Sciatic nerve (tissue), 2 donors: ENCODE measurements around the gene BTBD6. TPM values are rescaled to one million over a fixed set of nuclear protein-coding genes. Genes with fewer than 3 reads are reported as not detected.
"Not testable (repeated sequence)": the region's sequence is repeated elsewhere in the genome, so short reads cannot be mapped to it uniquely, and the experiment has no call there.

Experiments used
- ATAC-seq: fragments of 200-7000 bp; cut with Tn5 transposase; one replicate; pipeline ENCODE4 v1.9.1; 2020; ENCODE audit warnings: mild to moderate bottlenecking, moderate library complexity
- DNase-seq: peaks from one replicate; pipeline ENCODE4 v3.0.0-alpha.2; 2020; ENCODE audit warnings: low spot score
- intact Hi-C: fragments of 100-400 bp; cut with DNase I; formaldehyde crosslinking; loops from one replicate; pipeline ENCODE4 v1.14.2; 2022
- total RNA-seq: library from RNA; stranded (reverse); fragmentation: NEBNext Ultra II Directional; extraction: Animal tissue kit (Norgen Biotek cat#: 25700); gene quantifications from one replicate; pipeline ENCODE4 v1.2.1, GENCODE V29; 2021
- donor health status: DM: no; HTN: no; CAD: no.
- donor health status: DM: no; HTN: no; CAD: no.

The BTBD6 gene
- total RNA-seq, 1 donor from 2014 or later = 34.7 TPM

DNA sequence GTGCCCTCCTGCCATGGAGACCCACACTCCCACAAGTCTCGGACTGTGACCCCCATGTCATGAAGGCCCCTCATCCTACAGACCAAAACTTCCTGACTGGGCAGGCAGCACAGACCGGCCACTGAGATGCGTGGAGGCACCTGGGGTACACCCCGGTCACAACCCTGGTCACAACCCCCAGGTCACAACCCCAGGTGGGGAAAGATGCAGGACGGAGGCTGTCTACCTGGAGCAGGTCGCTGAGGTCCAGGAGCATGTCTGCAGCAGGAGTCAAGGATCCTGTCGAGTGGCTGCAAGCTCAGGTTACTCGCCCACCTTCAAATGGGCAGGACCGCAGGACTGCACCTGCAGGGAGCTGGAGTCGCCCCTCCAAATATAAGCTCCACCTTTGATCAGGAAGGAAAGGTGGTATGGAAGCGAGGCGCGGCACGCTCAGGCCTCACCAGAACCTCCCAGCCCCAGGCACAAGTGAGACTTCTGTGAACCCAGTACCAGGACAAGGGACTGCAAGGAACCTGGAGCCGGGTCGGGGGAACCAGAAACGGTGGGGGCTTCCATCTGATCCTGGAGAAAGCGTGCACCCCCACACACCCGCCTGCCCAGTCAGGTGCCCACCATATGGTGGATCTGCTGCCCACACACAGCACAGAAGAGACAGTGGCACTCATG lies 8.1 kb downstream of the BTBD6 start:
- ATAC-seq = no peak
- no peak for DNase-seq
- intact Hi-C loops = loop anchor here (10.0 kb wide), 1 partner anchor 78 kb away; no protein-coding TSS in a partner anchor

DNA sequence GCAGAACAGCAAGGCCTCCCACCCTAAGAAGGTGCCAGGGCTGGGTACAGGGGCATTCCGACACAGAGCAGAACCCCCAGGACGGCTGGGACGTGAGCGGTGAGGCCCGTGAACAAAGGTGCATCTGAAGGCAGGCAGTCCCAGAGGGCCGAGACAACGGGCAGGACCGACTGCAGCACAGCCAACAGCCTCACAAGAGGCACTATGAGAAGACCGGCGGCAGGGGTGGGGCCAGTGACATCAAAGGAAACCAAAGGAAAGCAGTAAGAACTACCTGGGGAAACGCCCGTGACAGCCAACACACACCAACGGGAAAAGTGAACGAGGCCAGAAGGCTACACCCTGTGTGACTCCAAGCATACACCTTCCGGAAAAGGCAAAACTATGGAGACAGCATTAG lies 9.1 kb downstream of the BTBD6 start:
- intact Hi-C loops = loop anchor here (10.0 kb wide), 1 partner anchor 77 kb away; no protein-coding TSS in a partner anchor
- DNase-seq = no peak
- ATAC-seq = no peak

DNA sequence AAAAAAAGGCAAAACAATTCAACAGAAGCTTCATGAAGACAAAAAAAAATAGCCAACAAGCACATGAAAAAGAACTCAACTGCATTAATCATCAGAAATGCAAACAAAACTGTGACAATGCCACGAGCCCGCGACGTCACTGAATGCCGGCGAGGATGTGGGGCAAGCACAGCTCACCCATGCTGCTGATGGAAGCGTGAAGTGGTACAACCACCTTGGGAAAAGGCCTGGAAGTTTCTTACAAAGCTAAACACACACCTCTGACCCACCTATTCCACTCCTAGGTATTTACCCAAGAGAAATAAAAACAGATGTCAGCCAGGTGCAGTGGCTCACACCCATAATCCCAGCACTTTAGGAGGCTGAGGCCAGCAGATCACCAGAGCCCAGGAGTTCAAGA lies 10.5 kb downstream of the BTBD6 start:
- intact Hi-C loops = loop anchor here (10.0 kb wide), 1 partner anchor 76 kb away; no protein-coding TSS in a partner anchor
- ATAC-seq (no peak), DNase-seq (no peak)

DNA sequence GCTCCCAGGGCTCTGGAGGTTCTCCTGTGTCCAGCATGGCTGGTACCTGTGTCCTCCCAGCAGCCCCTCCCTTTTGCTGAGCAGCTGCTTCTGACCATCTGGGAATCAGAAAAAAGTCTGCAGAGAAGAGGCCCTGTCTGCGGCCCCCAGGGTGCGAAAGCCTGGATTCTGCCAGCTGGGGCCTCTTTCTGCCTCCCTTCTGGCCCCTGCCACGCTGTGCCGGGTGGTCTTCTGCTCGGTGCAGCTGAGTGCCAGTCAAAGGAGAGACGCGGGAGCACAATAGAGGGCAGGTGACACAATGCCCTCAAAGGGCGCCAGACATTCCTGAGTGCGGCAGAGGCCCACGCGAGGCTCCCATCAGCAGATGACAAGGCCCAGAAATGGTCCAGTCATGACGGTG lies 12.6 kb downstream of the BTBD6 start:
- ATAC-seq = no peak
- intact Hi-C loops = no loop called here
- no peak for DNase-seq

DNA sequence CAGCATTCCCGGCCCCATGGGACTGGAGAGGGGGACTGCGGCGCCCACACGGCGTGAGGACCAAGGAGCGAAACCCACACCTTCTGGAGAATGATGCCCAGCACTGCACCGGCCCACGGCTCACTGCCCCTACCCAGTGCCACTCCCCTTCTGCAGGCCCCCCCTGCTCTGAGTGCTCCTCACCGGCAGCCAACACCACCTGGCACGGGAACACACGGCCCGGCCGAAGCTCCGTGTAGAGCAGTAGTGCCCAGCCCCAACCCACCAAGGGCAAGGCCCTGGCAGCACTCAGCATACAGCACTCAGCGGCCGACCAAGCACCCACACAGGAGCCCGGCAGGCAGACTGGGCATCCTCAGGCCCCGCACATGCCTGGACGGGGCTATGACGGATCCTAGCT lies 13.4 kb downstream of the BTBD6 start:
- DNase-seq (no peak), ATAC-seq (peak; percentile 16)
- intact Hi-C loops = no loop called here

DNA sequence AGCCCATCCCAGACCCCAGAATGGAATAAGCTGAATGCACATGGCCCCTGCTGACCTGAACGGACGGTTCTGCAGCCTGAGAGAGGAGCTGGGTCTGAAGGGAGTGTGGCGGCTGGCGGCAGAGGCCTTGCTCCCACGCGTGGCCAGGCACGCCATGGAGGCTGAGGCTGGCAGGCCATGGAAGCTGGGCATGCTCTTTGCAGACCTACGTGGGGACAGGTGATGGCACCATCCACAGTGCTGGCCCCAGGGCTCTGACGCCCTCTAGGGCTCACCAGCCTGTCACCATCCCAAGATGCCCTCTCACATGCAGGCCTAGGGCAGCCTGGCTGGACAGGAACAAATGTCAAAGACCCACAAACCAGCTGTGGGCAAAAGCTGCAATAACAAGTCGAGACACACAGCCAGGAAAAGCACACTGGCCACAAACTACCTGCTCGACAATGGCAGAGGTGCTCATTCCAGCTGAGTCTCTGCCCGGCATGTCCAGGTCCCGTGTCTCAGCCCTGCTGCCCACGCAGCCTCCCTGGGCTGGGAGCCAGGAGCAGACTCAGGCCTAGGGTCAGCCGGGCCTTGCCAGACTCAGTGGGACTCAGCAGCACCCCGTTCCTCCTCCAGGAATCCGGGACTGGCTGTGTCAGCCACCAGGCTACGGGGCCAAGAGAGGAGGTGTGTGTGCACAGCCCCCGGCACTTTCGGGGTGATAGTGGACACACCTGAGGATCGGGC lies 19.7 kb downstream of the BTBD6 start:
- intact Hi-C loops = no loop called here
- ATAC-seq (peak; percentile 29), DNase-seq (no peak)

DNA sequence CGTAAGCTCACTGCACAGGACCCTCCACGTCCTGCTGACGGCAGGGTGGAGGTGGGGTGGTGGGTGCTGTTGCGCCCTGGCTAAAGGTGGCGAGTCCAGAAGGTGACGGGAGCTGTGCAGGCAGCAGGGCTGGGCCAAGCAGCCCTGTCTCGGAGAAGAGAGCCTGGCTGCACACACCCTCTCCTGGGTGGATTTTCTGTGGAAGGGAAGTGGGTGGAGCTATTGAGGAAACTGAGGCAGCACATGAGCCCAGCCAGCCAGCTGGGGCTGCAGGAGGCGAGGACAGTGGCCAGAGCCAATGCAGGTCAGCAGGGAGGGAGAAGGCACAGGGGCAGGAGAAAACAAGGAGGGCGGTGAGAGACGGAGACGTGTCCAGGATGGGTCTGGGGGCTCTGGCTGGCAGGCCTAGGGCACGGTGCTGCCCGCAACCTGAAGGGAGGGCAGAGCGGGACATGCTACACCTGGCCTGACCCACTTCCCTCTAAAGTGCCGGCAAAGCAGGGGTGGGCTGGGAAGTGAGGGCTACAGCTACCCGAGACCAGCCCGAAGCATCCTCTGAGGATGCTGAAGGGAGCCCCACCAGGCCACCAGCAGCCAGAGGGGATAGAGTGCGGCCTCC lies 20.5 kb downstream of the BTBD6 start:
- intact Hi-C loops = no loop called here
- ATAC-seq (no peak), DNase-seq (no peak)

DNA sequence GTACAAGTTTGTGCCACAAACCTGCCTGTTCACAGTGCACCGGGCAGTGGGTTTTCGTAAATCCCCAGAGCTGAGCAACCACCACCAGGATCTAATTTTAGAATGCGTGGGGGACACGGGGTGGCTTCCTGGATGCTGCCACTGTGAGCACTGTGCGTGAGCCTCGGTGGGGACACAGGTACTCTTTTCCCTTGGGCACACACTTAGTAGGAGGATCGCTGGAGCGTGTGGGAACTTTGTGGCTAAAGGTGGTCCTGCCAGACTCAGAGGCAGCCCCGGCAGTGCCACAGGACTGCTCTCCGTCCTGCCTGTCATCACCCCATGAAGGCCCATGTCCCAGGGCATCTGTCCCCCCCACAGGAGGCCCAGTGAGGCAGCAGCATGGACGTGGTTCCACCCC lies 21.1 kb downstream of the BTBD6 start:
- intact Hi-C loops = no loop called here

DNA sequence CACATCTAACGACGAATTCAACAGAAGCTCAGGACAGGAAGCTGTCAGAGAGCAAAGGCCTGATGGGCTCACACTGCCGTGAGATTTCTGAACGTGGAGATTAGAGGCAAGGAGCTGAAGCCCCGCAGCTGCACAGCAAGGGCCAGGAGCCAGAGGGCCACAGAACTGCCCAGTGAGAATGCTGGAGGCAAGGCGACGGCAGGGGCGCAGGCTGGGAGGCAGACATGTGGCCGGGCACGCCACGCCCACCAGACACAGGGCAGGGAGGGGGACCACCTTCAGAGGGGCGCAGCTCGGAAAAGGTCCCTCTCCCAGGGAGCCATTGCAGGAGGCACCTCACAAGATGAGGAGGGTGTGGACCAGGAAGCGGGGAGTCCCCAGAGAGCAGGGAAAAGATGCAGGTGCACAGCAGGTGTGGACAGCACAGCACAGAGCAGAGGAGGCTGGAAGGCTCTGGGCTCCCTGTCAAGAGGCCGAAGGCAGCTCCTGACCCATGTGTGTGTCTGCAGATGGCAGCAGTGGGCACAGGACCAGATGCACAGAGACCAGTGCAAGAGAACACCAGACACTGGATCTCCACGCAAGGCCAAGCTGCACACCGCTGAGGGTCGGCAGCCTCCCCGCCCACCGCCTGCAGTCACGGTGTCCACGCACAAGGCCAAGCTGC lies 23.0 kb downstream of the BTBD6 start:
- ATAC-seq (no peak), DNase-seq (no peak)
- intact Hi-C loops = no loop called here

More for the DNA sequence above, 21.1 kb downstream of the BTBD6 start:
- DNase-seq (no peak), ATAC-seq (no peak)

DNA sequence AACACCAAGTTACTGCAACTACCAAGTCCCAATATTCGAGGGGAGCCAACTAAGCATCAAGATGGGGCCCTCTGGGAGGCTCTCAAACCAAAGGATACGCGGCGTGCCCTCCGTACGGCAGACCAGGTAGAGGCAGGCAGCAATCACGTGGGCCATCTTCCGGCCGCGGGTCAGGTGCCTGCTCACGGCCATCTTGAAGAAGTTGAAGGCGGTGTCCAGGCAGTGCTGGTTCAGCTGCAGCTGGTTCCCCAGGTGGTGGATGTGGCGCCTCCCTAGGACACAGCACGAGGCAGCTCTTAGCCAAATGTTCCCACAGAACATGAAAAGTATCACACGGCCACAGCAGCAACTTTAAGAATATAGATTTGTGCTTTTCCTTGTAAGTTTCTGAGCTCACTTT lies 24.3 kb downstream of the BTBD6 start:
- DNase-seq (no peak), ATAC-seq (no peak)
- intact Hi-C loops = no loop called here

DNA sequence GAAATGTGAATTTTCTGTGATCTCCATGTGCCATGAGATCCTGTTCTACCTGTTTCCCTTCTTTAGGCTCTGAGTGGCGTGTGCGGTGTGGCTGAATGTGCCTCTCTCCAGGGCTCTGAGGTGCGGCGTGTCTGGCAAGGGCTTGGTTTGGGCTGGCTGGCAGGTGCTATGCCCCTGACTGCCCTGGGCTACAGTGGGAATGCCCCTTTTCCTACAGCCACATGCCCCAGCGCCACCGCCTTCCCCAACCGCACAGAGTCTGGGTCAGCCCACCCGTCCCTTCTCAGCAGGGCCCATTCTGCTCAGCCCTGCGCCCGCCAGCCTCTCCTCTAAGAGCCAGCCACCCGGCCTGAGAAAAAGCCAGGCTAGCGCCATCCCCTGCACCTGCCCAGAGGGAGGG lies 24.7 kb downstream of the BTBD6 start:
- no peak for ATAC-seq
- DNase-seq = no peak
- intact Hi-C loops = no loop called here

DNA sequence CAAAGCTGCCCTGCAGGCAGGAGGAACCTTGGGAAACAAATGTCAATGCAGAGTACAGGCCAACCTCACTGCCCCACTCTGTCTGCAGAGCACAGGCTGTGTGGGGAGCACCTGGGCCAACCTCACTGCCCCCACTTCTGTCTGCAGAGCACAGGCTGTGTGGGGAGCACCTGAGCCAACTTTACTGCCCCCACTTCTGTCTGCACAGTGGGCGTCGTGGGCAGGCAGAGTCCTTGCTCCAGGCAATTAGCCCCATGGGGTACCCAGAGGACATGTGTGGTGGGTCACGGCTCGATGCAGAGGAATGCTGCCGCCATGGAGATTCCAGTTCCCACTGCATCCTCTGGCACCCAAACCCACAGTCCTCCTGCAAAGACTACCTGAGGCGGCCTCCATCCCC lies 26.3 kb downstream of the BTBD6 start:
- DNase-seq (no peak), ATAC-seq (no peak)
- intact Hi-C loops = no loop called here

DNA sequence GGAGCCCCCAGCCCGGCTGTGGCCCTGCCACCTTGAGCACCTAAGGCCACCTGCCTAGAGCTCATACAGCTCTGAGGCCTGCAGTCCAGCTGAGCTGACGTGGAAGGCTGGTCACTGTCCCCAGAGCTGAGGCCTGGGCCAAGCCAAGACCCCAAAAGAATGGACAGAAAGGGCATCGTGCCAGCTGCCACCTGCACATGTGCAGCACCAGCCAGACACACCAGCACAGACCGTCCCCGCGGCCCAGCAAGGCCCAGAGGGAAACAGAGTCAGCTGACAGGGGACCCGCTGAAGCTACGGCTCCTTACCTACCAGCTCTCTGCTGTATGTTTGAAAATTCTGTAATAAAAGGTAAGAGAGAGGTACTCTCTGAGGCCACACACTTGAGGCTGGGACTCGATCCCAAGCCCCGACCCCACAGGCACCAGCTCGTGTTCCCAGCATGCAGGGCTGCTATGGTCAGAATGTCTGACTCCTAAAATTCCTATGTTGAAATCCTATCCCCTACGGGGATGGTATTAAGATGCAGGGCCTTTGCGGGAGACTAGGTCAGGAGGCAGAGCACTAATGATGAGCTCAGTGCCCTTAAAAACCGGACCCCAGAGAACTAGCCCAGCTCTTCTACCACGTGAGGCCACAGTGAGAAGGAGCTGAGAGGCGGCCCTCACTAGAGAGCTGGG lies 27.1 kb downstream of the BTBD6 start:
- DNase-seq (no peak), ATAC-seq (peak; percentile 98)
- intact Hi-C loops = no loop called here

DNA sequence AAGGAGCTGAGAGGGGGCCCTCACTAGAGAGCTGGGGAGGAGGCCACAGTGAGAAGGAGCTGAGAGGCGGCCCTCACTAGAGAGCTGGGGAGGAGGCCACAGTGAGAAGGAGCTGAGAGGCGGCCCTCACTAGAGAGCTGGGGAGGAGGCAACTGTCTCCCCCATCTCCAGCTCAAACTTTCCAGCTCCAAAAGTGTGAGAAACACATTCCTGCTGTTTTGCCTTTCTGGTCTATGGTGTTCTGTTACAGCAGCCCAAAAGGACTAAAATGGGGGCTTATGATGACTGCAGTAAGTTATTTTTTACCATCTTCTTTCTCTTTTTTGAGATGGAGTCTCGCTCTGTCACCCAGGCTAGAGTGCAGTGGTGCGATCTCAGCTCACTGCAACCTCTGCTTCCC lies 29.1 kb downstream of the BTBD6 start:
- intact Hi-C loops, DNase-seq, ATAC-seq: not testable (repeated sequence)

DNA sequence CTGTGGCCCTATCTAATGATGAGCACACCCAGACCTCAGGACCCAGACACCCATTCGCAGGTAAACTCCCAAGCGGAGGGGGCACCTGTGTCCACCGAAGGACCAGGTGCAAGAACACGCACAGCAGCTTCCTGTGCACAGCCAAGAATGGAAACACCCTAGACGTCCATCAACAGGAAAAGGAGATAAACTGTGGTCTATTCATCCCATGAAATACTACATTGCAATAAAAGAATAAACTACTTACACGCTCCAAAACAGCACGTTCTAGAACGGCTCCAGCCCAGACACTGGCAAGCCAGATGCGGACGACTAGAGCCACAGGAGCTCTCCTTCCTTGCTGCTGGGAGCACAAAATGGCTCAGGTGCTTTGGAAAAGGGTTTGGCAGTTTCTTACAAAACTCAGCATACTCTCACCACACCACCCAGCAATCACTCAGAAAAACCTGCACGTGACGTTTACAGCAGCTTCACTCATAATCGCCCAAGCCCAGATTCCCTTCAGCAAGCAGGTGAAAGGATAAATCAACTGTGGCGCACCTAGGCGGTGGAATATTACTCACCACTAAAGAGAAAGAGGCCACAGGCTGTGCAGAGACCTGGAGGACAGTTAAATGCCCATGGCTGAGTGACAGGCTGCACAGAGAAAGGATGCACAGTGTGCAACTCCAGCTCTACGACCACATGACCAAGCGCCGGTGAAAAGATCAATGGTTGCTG lies 31.5 kb downstream of the BTBD6 start:
- no peak for ATAC-seq
- intact Hi-C loops = no loop called here
- no peak for DNase-seq

DNA sequence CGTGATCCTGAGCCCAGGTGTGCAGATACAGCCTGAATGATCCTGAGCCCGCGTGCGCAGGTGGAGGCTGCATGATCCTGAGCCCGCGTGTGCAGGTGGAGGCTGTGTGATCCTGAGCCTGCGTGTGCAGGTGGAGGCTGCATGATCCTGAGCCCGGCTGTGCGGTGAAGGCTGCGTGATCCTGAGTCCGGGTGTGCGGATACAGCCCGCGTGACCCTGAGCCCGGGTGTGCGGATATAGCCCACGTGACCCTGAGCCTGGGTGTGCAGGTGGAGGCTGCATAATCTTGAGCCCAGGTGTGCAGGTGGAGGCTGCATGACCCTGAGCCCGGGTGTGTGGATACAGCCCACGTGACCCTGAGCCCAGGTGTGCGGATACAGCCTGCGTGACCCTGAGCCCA lies 32.2 kb downstream of the BTBD6 start:
- no peak for DNase-seq
- intact Hi-C loops = no loop called here

DNA sequence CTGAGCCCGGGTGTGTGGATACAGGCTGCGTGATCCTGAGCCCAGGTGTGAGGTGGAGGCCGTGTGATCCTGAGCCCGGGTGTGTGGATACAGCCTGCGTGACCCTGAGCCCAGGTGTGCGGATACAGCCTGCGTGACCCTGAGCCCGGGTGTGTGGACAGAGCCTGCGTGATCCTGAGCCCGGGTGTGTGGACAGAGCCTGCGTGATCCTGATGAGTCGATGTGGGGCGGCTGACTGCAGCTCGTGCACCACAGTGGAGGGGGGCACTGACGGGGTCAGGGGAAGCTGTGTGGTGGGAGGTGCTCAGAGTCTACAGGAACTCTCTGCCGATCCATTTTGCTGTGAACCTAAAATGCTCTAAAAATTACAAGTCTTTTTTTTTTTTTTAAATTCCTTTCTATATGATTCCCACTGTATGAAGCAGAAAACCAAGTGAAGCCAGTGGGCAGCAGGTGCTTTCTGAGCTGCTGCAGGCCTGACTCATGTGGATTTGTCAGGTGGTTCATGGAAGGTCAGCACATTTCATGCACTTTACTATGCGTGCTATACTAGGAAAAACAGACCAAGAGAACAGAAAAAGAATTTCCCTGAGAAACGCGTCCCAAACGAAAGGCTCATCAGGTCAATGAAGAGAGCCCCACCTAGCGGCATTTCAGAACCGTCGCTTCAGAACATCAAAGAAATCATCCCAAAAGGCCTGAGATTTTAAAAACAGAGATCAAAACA lies 33.2 kb downstream of the BTBD6 start:
- DNase-seq (no peak), ATAC-seq (peak; percentile 61)
- intact Hi-C loops = no loop called here

More for the DNA sequence above, 32.2 kb downstream of the BTBD6 start:
- ATAC-seq = no peak
